ENCODE data around the gene SNX8. TPM values are rescaled to one million over a fixed set of nuclear protein-coding genes. Genes with fewer than 3 reads are reported as not detected.

The SNX8 gene
- polyA plus RNA-seq, 1 donor, result 50.8 TPM

- no peak for DNase-seq
Observed at GRCh38 chr7:2225336-2225735, 88.9 kb downstream of the SNX8 start.

GRCh38 chr7:2224934-2225333 lies 89.3 kb downstream of the SNX8 start:
- H3K27ac ChIP-seq (ENCODE audit: low read length), result no peak overlapping the region
- no peaks in the 10 kb centered on the region for H3K9me3 ChIP-seq (ENCODE audit: control insufficient read depth, low read depth, low read length)
- H3K36me3 ChIP-seq (ENCODE audit: control insufficient read depth, insufficient read depth, low read length), result peaks cover 63% of the 10 kb centered on the region
- no peaks in the 10 kb centered on the region for H3K27me3 ChIP-seq (ENCODE audit: control insufficient read depth, insufficient read depth, low read length)
- no CpG with 5 or more reads among the region's 4 CpGs for WGBS (ENCODE audit: insufficient coverage, low lambda C conversion rate)
- DNase-seq, result no peak
- H3K4me1 ChIP-seq (ENCODE audit: control insufficient read depth, insufficient read depth, low read length), result no peaks in the 10 kb centered on the region
- H3K4me3 ChIP-seq (ENCODE audit: low read length), result no peak overlapping the region

More at GRCh38 chr7:2225336-2225735, 88.9 kb downstream of the SNX8 start:
- no CpG with 5 or more reads among the region's 14 CpGs for WGBS (ENCODE audit: insufficient coverage, low lambda C conversion rate)
- H3K9me3 ChIP-seq (ENCODE audit: control insufficient read depth, low read depth, low read length), result no peaks in the 10 kb centered on the region
- no peaks in the 10 kb centered on the region for H3K4me1 ChIP-seq (ENCODE audit: control insufficient read depth, insufficient read depth, low read length)
- no peak overlapping the region for H3K4me3 ChIP-seq (ENCODE audit: low read length)
- no peaks in the 10 kb centered on the region for H3K27me3 ChIP-seq (ENCODE audit: control insufficient read depth, insufficient read depth, low read length)
- H3K27ac ChIP-seq (ENCODE audit: low read length), result no peak overlapping the region
- H3K36me3 ChIP-seq (ENCODE audit: control insufficient read depth, insufficient read depth, low read length), result peaks cover 65% of the 10 kb centered on the region

- Histone ChIP-seq H3K27me3 (ENCODE audit: control insufficient read depth, insufficient read depth, low read length) (no peaks in the 10 kb centered on the region), H3K4me1 (ENCODE audit: control insufficient read depth, insufficient read depth, low read length) (no peaks in the 10 kb centered on the region), H3K36me3 (ENCODE audit: control insufficient read depth, insufficient read depth, low read length) (peaks cover 58% of the 10 kb centered on the region), H3K4me3 (ENCODE audit: low read length) (no peak overlapping the region), H3K9me3 (ENCODE audit: control insufficient read depth, low read depth, low read length) (no peaks in the 10 kb centered on the region), H3K27ac (ENCODE audit: low read length) (no peak overlapping the region)
- no peak for DNase-seq
- no CpG with 5 or more reads among the region's 13 CpGs for WGBS (ENCODE audit: insufficient coverage, low lambda C conversion rate)
Observed at GRCh38 chr7:2224491-2224928, 89.7 kb downstream of the SNX8 start.

GRCh38 chr7:2223321-2223720 lies 90.9 kb downstream of the SNX8 start:
- WGBS (ENCODE audit: insufficient coverage, low lambda C conversion rate), result no CpG with 5 or more reads among the region's 17 CpGs
- Histone ChIP-seq H3K4me3 (ENCODE audit: low read length) (no peak overlapping the region), H3K36me3 (ENCODE audit: control insufficient read depth, insufficient read depth, low read length) (peaks cover 56% of the 10 kb centered on the region), H3K27me3 (ENCODE audit: control insufficient read depth, insufficient read depth, low read length) (no peaks in the 10 kb centered on the region), H3K9me3 (ENCODE audit: control insufficient read depth, low read depth, low read length) (no peaks in the 10 kb centered on the region), H3K4me1 (ENCODE audit: control insufficient read depth, insufficient read depth, low read length) (no peaks in the 10 kb centered on the region), H3K27ac (ENCODE audit: low read length) (no peak overlapping the region)
- no peak for DNase-seq

- no peak overlapping the region for H3K27ac ChIP-seq (ENCODE audit: low read length)
- no peaks in the 10 kb centered on the region for H3K9me3 ChIP-seq (ENCODE audit: control insufficient read depth, low read depth, low read length)
- H3K36me3 ChIP-seq (ENCODE audit: control insufficient read depth, insufficient read depth, low read length), result peaks cover 57% of the 10 kb centered on the region
- DNase-seq, result no peak
- no CpG with 5 or more reads among the region's 22 CpGs for WGBS (ENCODE audit: insufficient coverage, low lambda C conversion rate)
- no peaks in the 10 kb centered on the region for H3K27me3 ChIP-seq (ENCODE audit: control insufficient read depth, insufficient read depth, low read length)
- H3K4me1 ChIP-seq (ENCODE audit: control insufficient read depth, insufficient read depth, low read length), result no peaks in the 10 kb centered on the region
- H3K4me3 ChIP-seq (ENCODE audit: low read length), result no peak overlapping the region
Observed at GRCh38 chr7:2222516-2222915, 91.7 kb downstream of the SNX8 start.

- no peaks in the 10 kb centered on the region for H3K27me3 ChIP-seq (ENCODE audit: control insufficient read depth, insufficient read depth, low read length)
- H3K4me1 ChIP-seq (ENCODE audit: control insufficient read depth, insufficient read depth, low read length), result no peaks in the 10 kb centered on the region
- peaks cover 70% of the 10 kb centered on the region for H3K36me3 ChIP-seq (ENCODE audit: control insufficient read depth, insufficient read depth, low read length)
- no peak overlapping the region for H3K4me3 ChIP-seq (ENCODE audit: low read length)
- H3K9me3 ChIP-seq (ENCODE audit: control insufficient read depth, low read depth, low read length), result no peaks in the 10 kb centered on the region
- no peak for DNase-seq
- no peak overlapping the region for H3K27ac ChIP-seq (ENCODE audit: low read length)
- WGBS (ENCODE audit: insufficient coverage, low lambda C conversion rate), result no CpG with 5 or more reads among the region's 17 CpGs
Observed at GRCh38 chr7:2220954-2221353, 93.3 kb downstream of the SNX8 start.

GRCh38 chr7:2220506-2220905 lies 93.7 kb downstream of the SNX8 start:
- H3K36me3 ChIP-seq (ENCODE audit: control insufficient read depth, insufficient read depth, low read length), result peaks cover 70% of the 10 kb centered on the region
- no peaks in the 10 kb centered on the region for H3K4me1 ChIP-seq (ENCODE audit: control insufficient read depth, insufficient read depth, low read length)
- no peak for DNase-seq
- H3K27ac ChIP-seq (ENCODE audit: low read length), result no peak overlapping the region
- no peaks in the 10 kb centered on the region for H3K27me3 ChIP-seq (ENCODE audit: control insufficient read depth, insufficient read depth, low read length)
- no CpG with 5 or more reads among the region's 16 CpGs for WGBS (ENCODE audit: insufficient coverage, low lambda C conversion rate)
- H3K4me3 ChIP-seq (ENCODE audit: low read length), result no peak overlapping the region
- H3K9me3 ChIP-seq (ENCODE audit: control insufficient read depth, low read depth, low read length), result no peaks in the 10 kb centered on the region

- Histone ChIP-seq H3K4me3 (ENCODE audit: low read length) (no peak overlapping the region), H3K4me1 (ENCODE audit: control insufficient read depth, insufficient read depth, low read length) (no peaks in the 10 kb centered on the region), H3K27ac (ENCODE audit: low read length) (no peak overlapping the region), H3K36me3 (ENCODE audit: control insufficient read depth, insufficient read depth, low read length) (peaks cover 68% of the 10 kb centered on the region), H3K27me3 (ENCODE audit: control insufficient read depth, insufficient read depth, low read length) (no peaks in the 10 kb centered on the region), H3K9me3 (ENCODE audit: control insufficient read depth, low read depth, low read length) (no peaks in the 10 kb centered on the region)
- no CpG with 5 or more reads among the region's 19 CpGs for WGBS (ENCODE audit: insufficient coverage, low lambda C conversion rate)
- DNase-seq, result no peak
Observed at GRCh38 chr7:2220030-2220429, 94.2 kb downstream of the SNX8 start.

- no peaks in the 10 kb centered on the region for H3K27me3 ChIP-seq (ENCODE audit: control insufficient read depth, insufficient read depth, low read length)
- H3K36me3 ChIP-seq (ENCODE audit: control insufficient read depth, insufficient read depth, low read length), result peaks cover 67% of the 10 kb centered on the region
- H3K27ac ChIP-seq (ENCODE audit: low read length), result no peak overlapping the region
- H3K9me3 ChIP-seq (ENCODE audit: control insufficient read depth, low read depth, low read length), result no peaks in the 10 kb centered on the region
- no peak overlapping the region for H3K4me3 ChIP-seq (ENCODE audit: low read length)
- H3K4me1 ChIP-seq (ENCODE audit: control insufficient read depth, insufficient read depth, low read length), result no peaks in the 10 kb centered on the region
- no peak for DNase-seq
- WGBS (ENCODE audit: insufficient coverage, low lambda C conversion rate), result no CpG with 5 or more reads among the region's 8 CpGs
Observed at GRCh38 chr7:2219606-2220005, 94.6 kb downstream of the SNX8 start.

GRCh38 chr7:2219136-2219535 lies 95.1 kb downstream of the SNX8 start:
- no peaks in the 10 kb centered on the region for H3K27me3 ChIP-seq (ENCODE audit: control insufficient read depth, insufficient read depth, low read length)
- DNase-seq, result no peak
- peaks cover 64% of the 10 kb centered on the region for H3K36me3 ChIP-seq (ENCODE audit: control insufficient read depth, insufficient read depth, low read length)
- no CpG with 5 or more reads among the region's 15 CpGs for WGBS (ENCODE audit: insufficient coverage, low lambda C conversion rate)
- no peaks in the 10 kb centered on the region for H3K4me1 ChIP-seq (ENCODE audit: control insufficient read depth, insufficient read depth, low read length)
- H3K27ac ChIP-seq (ENCODE audit: low read length), result no peak overlapping the region
- H3K9me3 ChIP-seq (ENCODE audit: control insufficient read depth, low read depth, low read length), result no peaks in the 10 kb centered on the region
- no peak overlapping the region for H3K4me3 ChIP-seq (ENCODE audit: low read length)

- H3K27ac ChIP-seq (ENCODE audit: low read length), result no peak overlapping the region
- WGBS (ENCODE audit: insufficient coverage, low lambda C conversion rate), result no CpG with 5 or more reads among the region's 9 CpGs
- DNase-seq, result no peak
- no peaks in the 10 kb centered on the region for H3K9me3 ChIP-seq (ENCODE audit: control insufficient read depth, low read depth, low read length)
- peaks cover 64% of the 10 kb centered on the region for H3K36me3 ChIP-seq (ENCODE audit: control insufficient read depth, insufficient read depth, low read length)
- no peak overlapping the region for H3K4me3 ChIP-seq (ENCODE audit: low read length)
- H3K4me1 ChIP-seq (ENCODE audit: control insufficient read depth, insufficient read depth, low read length), result no peaks in the 10 kb centered on the region
- no peaks in the 10 kb centered on the region for H3K27me3 ChIP-seq (ENCODE audit: control insufficient read depth, insufficient read depth, low read length)
Observed at GRCh38 chr7:2218444-2218785, 95.8 kb downstream of the SNX8 start.
